Smooth muscle cell (in vitro differentiated cells): ENCODE measurements around the gene TSC1. TPM values are rescaled to one million over a fixed set of nuclear protein-coding genes. Genes with fewer than 3 reads are reported as not detected.

Experiments used
- DNase-seq: peaks from one replicate; lab custom pipeline; 2025; ENCODE audit not compliant: unreplicated experiment; lab: John Stamatoyannopoulos, UW
- H2AFZ ChIP-seq: fragments of 200-600 bp; sonication (generic); 2 replicates; pipeline ENCODE4 v1.6.0; 2016; ENCODE audit warnings: antibody characterized with exemption, low read depth, mild to moderate bottlenecking
- H3F3A ChIP-seq: fragments of 200-600 bp; sonication (generic); 2 replicates; pipeline ENCODE4 v1.6.0; 2017; ENCODE audit warnings: antibody characterized with exemption, low read depth
- H3K27ac ChIP-seq: fragments of 200-600 bp; sonication (generic); 2 replicates; pipeline ENCODE4 v1.5.1; 2016; ENCODE audit warnings: low read depth, mild to moderate bottlenecking
- H3K27me3 ChIP-seq: fragments of 200-600 bp; sonication (generic); 2 replicates; pipeline ENCODE4 v1.6.1; 2016; ENCODE audit warnings: low read depth, mild to moderate bottlenecking
- H3K36me3 ChIP-seq: fragments of 200-600 bp; sonication (generic); 2 replicates; pipeline ENCODE4 v1.5.1; 2016; ENCODE audit warnings: low read depth
- H3K4me1 ChIP-seq: fragments of 200-600 bp; sonication (generic); 2 replicates; pipeline ENCODE4 v1.5.1; 2016; ENCODE audit warnings: low read depth
- H3K4me2 ChIP-seq: fragments of 200-600 bp; sonication (generic); 2 replicates; pipeline ENCODE4 v1.6.0; 2016; ENCODE audit warnings: mild to moderate bottlenecking
- H3K4me3 ChIP-seq: fragments of 200-600 bp; sonication (generic); 2 replicates; pipeline ENCODE4 v1.5.1; 2016; ENCODE audit warnings: mild to moderate bottlenecking
- H3K79me2 ChIP-seq: fragments of 200-600 bp; sonication (generic); 2 replicates; pipeline ENCODE4 v1.6.0; 2016; ENCODE audit warnings: low read depth, mild to moderate bottlenecking
- H3K9ac ChIP-seq: fragments of 200-600 bp; sonication (generic); 2 replicates; pipeline ENCODE4 v1.6.0; 2016; ENCODE audit warnings: low read depth
- H3K9me3 ChIP-seq: fragments of 200-600 bp; sonication (generic); replicated peaks from 2 replicates; pipeline ENCODE4 v1.5.1; 2016; ENCODE audit warnings: low read depth
- H4K20me1 ChIP-seq: fragments of 200-600 bp; sonication (generic); 2 replicates; pipeline ENCODE4 v1.6.0; 2016; ENCODE audit warnings: low read depth
- CTCF ChIP-seq: fragments of 200-600 bp; sonication (generic); IDR thresholded peaks from 2 replicates; pipeline ENCODE4 v1.5.1; 2017; ENCODE audit warnings: borderline replicate concordance, mild to moderate bottlenecking, antibody characterized with exemption; ENCODE audit not compliant: insufficient read depth, poor library complexity, severe bottlenecking
- WGBS: methylation state at CpG from one replicate; pipeline ENCODE4 v1.1.7; 2016; ENCODE audit warnings: low lambda C conversion rate; 5-methylcytosine and 5-hydroxymethylcytosine counted together
- polyA plus RNA-seq: library from polyadenylated mRNA; unstranded; fragments of >200 nt; fragmentation: Nextera tagmentation; extraction: Ambion mirVana; gene quantifications from 2 replicates; pipeline ENCODE4 v1.2.1, GENCODE V29; 2016
- total RNA-seq: library from RNA; depleted of rRNA; stranded (reverse); fragments of >200 nt; gene quantifications from 2 replicates; pipeline ENCODE4 v1.2.3, GENCODE V29; 2014

Gene TSC1
- total and polyA plus RNA-seq, 2 experiments from 2014 or later: 17.4 to 48.9 TPM

- Histone ChIP-seq H3K9me3 (no peaks in the 10 kb centered on the region), H2AFZ (no peak overlapping the region), H4K20me1 (no peaks in the 10 kb centered on the region), H3K27me3 (no peaks in the 10 kb centered on the region), H3K4me1 (no peaks in the 10 kb centered on the region), H3K27ac (no peak overlapping the region), H3F3A (no peaks in the 10 kb centered on the region), H3K36me3 (peaks cover 7% of the 10 kb centered on the region), H3K79me2 (no peaks in the 10 kb centered on the region), H3K4me2 (no peak overlapping the region), H3K9ac (no peak overlapping the region), H3K4me3 (no peak overlapping the region)
- 87% methylated on average over 6 of the region's 6 CpGs for WGBS
- DNase-seq: no peak
- TF ChIP-seq CTCF: no peak
Measured at GRCh38 chr9:132896906-132897305, 47.5 kb downstream of the TSC1 start.

- peaks cover 7% of the 10 kb centered on the region for H3K36me3 ChIP-seq
- H3K27ac ChIP-seq: no peak overlapping the region
- no peaks in the 10 kb centered on the region for H3K27me3 ChIP-seq
- H3K9me3 ChIP-seq: no peaks in the 10 kb centered on the region
- H3K4me3 ChIP-seq: no peak overlapping the region
- H4K20me1 ChIP-seq: no peaks in the 10 kb centered on the region
- H3K4me1 ChIP-seq: no peaks in the 10 kb centered on the region
- H3K4me2 ChIP-seq: no peak overlapping the region
- no peak overlapping the region for H2AFZ ChIP-seq
- no peak for TF ChIP-seq CTCF
- 96% methylated on average over 13 of the region's 13 CpGs for WGBS
- H3F3A ChIP-seq: no peaks in the 10 kb centered on the region
- DNase-seq: no peak
- no peak overlapping the region for H3K9ac ChIP-seq
- no peaks in the 10 kb centered on the region for H3K79me2 ChIP-seq
Measured at GRCh38 chr9:132896264-132896663, 48.2 kb downstream of the TSC1 start.

- Histone ChIP-seq H3K9me3 (no peaks in the 10 kb centered on the region), H2AFZ (no peak overlapping the region), H3K79me2 (no peaks in the 10 kb centered on the region), H3K9ac (peak overlapping the region; percentile 33), H3K36me3 (peaks cover 7% of the 10 kb centered on the region), H3K4me2 (no peak overlapping the region), H3F3A (no peaks in the 10 kb centered on the region), H3K27ac (no peak overlapping the region), H3K4me1 (no peaks in the 10 kb centered on the region), H3K4me3 (no peak overlapping the region), H3K27me3 (no peaks in the 10 kb centered on the region), H4K20me1 (no peaks in the 10 kb centered on the region)
- DNase-seq: no peak
- TF ChIP-seq CTCF: no peak
- 83% methylated on average over 9 of the region's 9 CpGs for WGBS
Measured at GRCh38 chr9:132894862-132895835, 49.3 kb downstream of the TSC1 start.
